Adrenal gland (tissue), 12 donors: ENCODE data around the gene BRSK2. TPM values are rescaled to one million over a fixed set of nuclear protein-coding genes. Genes with fewer than 3 reads are reported as not detected.

Experiments
- DNase-seq, 7 donors: peaks; one replicate each; pipeline ENCODE4 v3.0.0-alpha.2; 2019 to 2020
- H3K27ac ChIP-seq, 5 donors: fragments of 200-600 bp; sonication (generic) in 4 of 5; 1 replicate in 3 of 5; 2 replicates in 2 of 5; pipeline versions ENCODE4 v1.5.1 to v1.8.0; 2016 to 2020; ENCODE audit warnings: mild to moderate bottlenecking in 1 of 5
- H3K27me3 ChIP-seq: fragments of 200-600 bp; 2 replicates; pipeline ENCODE4 v1.8.0; 2021
- H3K36me3 ChIP-seq, 2 donors: fragments of 200-600 bp; replicated peaks in 1 of 2; 1 replicate in 1 of 2; 2 replicates in 1 of 2; pipeline versions ENCODE4 v1.5.1 to v1.8.0; 2018 to 2022
- H3K4me1 ChIP-seq, 2 donors: fragments of 200-600 bp; replicated peaks in 1 of 2; 1 replicate in 1 of 2; 2 replicates in 1 of 2; pipeline versions ENCODE4 v1.5.1 to v1.8.0; 2018 to 2021
- H3K4me3 ChIP-seq, 4 donors: fragments of 200-600 bp; sonication (generic) in 3 of 4; one replicate each; pipeline ENCODE4 v1.5.1; 2016 to 2018
- H3K9me3 ChIP-seq, 3 donors: fragments of 200-600 bp; sonication (generic) in 1 of 3; replicated peaks in 1 of 3; 1 replicate in 2 of 3; 2 replicates in 1 of 3; pipeline versions ENCODE4 v1.5.1 to v1.8.0; 2016 to 2021
- CTCF ChIP-seq, 6 experiments: fragments of 450-650 bp in 4 of 6; fragments of 200-600 bp in 2 of 6; sonication (generic) in 1 of 6; IDR thresholded peaks; 1 replicate in 5 of 6; 2 replicates in 1 of 6; pipeline versions ENCODE4 v1.5.1 to v1.8.0; 2016 to 2021; ENCODE audit warnings: antibody characterized with exemption in 6 of 6, mild to moderate bottlenecking in 2 of 6, moderate library complexity in 1 of 6
- POLR2A ChIP-seq, 2 donors: fragments of 450-650 bp; IDR thresholded peaks; one replicate each; pipeline ENCODE4 v1.6.1; 2017; ENCODE audit warnings: antibody characterized with exemption in 2 of 2, mild to moderate bottlenecking in 2 of 2, moderate library complexity in 1 of 2
- WGBS, 4 donors: extraction: QIAGEN DNeasy Blood & Tissue Kit in 2 of 4; methylation state at CpG; one replicate each; pipeline versions ENCODE4 v1.1.5 to v1.1.7; 2013 to 2017; 5-methylcytosine and 5-hydroxymethylcytosine counted together
- intact Hi-C, 2 donors: fragments of 100-400 bp; cut with DNase I; formaldehyde crosslinking; loops; one replicate each; pipeline versions ENCODE4 v1.14.1 to v1.15.0; 2022 to 2023
- polyA plus RNA-seq, 3 donors: library from polyadenylated mRNA; stranded (reverse); fragments of 200-250 nt in 2 of 3; fragments of 350-450 nt in 1 of 3; fragmentation: Illumina TruSeq in 1 of 3; extraction: RNeasy Lipid Tissue Mini Kit (QIAGEN cat#74804) in 1 of 3; gene quantifications; one replicate each; pipeline ENCODE4 v1.2.3, GENCODE V29; 2013 to 2014
- total RNA-seq, 9 donors: library from RNA; depleted of rRNA in 4 of 9; stranded (reverse); fragments of >200 nt in 4 of 9; fragments of 120-200 nt in 1 of 9; fragmentation: NEBNext Ultra II Directional in 1 of 9; extraction: Animal tissue kit (Norgen Biotek cat#: 25700) in 1 of 9; gene quantifications; one replicate each; pipeline versions ENCODE4 v1.1.0 to v1.2.4, GENCODE V29; 2013 to 2023
- donor health status: healthy with polysubstance abuse.
- donor health status: Bipolar disorder and iron deficiency.
- donor health status: DM: yes; HTN: yes; CAD: no.
- donor health status: DM: no; HTN: no; CAD: no.
- donor health status: DM: no; HTN: no; CAD: no.
- donor health status: DM: yes; HTN: yes; CAD: no.

The BRSK2 gene
- total and polyA plus RNA-seq, 12 donors: 0.18 to 24.5 (median 1.4) TPM; not detected in 1

GRCh38 chr11:1469287-1469910 lies 79.7 kb downstream of the BRSK2 start:
- no peak for DNase-seq
- intact Hi-C loops: no loop called here
- no peaks in the 10 kb centered on the region for H3K27me3 ChIP-seq
- TF ChIP-seq CTCF (IDR thresholded peaks at IDR 0.05): no peak
- TF ChIP-seq POLR2A (IDR thresholded peaks at IDR 0.05): no peak
- 80 to 88% (median 85%) methylated on average over 2 to 19 of the region's 19 CpGs for WGBS, 4 donors
- H3K4me3 ChIP-seq: no peak overlapping the region
- peaks cover 10 to 13% of the 10 kb centered on the region in 2 donors for H3K4me1 ChIP-seq
- H3K27ac ChIP-seq: no peak overlapping the region
- no peaks in the 10 kb centered on the region for H3K9me3 ChIP-seq
- H3K36me3 ChIP-seq: peaks cover 0 to 25% of the 10 kb centered on the region in 2 donors

- Histone ChIP-seq H3K27me3 (no peaks in the 10 kb centered on the region), H3K36me3 (peaks cover 0 to 25% of the 10 kb centered on the region in 2 donors), H3K27ac (no peak overlapping the region), H3K4me1 (peaks cover 10 to 13% of the 10 kb centered on the region in 2 donors), H3K4me3 (no peak overlapping the region), H3K9me3 (no peaks in the 10 kb centered on the region)
- no peak for DNase-seq
- 92 to 95% (median 94%) methylated on average over 22 to 35 of the region's 35 CpGs for WGBS, 4 donors
- no peak for TF ChIP-seq CTCF (IDR thresholded peaks at IDR 0.05)
- TF ChIP-seq POLR2A (IDR thresholded peaks at IDR 0.05): no peak
- intact Hi-C loops: loop anchor here in 1 of 2 donors (10.0 kb wide), 1 partner anchor 55 kb away; no protein-coding TSS in a partner anchor
These were observed 80.4 kb downstream of the BRSK2 start for GRCh38 chr11:1469911-1470680.

- TF ChIP-seq POLR2A (IDR thresholded peaks at IDR 0.05) (no peak), CTCF (IDR thresholded peaks at IDR 0.05) (no peak)
- Histone ChIP-seq H3K4me1 (peaks cover 10 to 13% of the 10 kb centered on the region in 2 donors), H3K27ac (no peak overlapping the region), H3K9me3 (no peaks in the 10 kb centered on the region), H3K27me3 (no peaks in the 10 kb centered on the region), H3K36me3 (peaks cover 0 to 33% of the 10 kb centered on the region in 2 donors), H3K4me3 (no peak overlapping the region)
- intact Hi-C loops: loop anchor here in 1 of 2 donors (10.0 kb wide), 1 partner anchor 56 kb away; no protein-coding TSS in a partner anchor
- WGBS, 4 donors: 91 to 97% (median 95%) methylated on average over 19 to 40 of the region's 40 CpGs
- DNase-seq: no peak
These were observed 81.2 kb downstream of the BRSK2 start for GRCh38 chr11:1470681-1471611.
